B cell (primary cell): Measurements from ENCODE around the gene DCST2. TPM values are rescaled to one million over a fixed set of nuclear protein-coding genes. Genes with fewer than 3 reads are reported as not detected.

ENCODE experiments used
- ATAC-seq: fragments of 200-7000 bp; cut with Tn5 transposase; one replicate; pipeline ENCODE4 v1.10.0; 2021; ENCODE audit warnings: low read depth, mild to moderate bottlenecking, moderate number of reproducible peaks, moderate library complexity
- CTCF ChIA-PET: fragments of 350-600 bp; sonication (Branson Sonifier 250); formaldehyde crosslinking; loops from one replicate; lab custom pipeline; 2021; ENCODE audit warnings: antibody characterized with exemption, inconsistent platforms; lab: Charles Lee
- POLR2A ChIA-PET: fragments of 350-600 bp; sonication (Branson Sonifier 250); formaldehyde crosslinking; loops from one replicate; lab custom pipeline; 2021; ENCODE audit warnings: antibody characterized with exemption; lab: Charles Lee
- DNase-seq: peaks from one replicate; pipeline ENCODE4 v3.0.0; 2013
- H2AFZ ChIP-seq: 2 replicates; pipeline ENCODE4 v1.6.1; 2012; ENCODE audit warnings: mild to moderate bottlenecking, low read depth, low read length; ENCODE audit not compliant: insufficient read depth, poor library complexity, severe bottlenecking
- H3K27ac ChIP-seq, 2 donors: 1 replicate in 1 of 2; 2 replicates in 1 of 2; pipeline ENCODE4 v1.5.1; 2012 to 2013; ENCODE audit warnings: low read length in 2 of 2, mild to moderate bottlenecking in 2 of 2, moderate library complexity in 1 of 2
- H3K27me3 ChIP-seq, 4 experiments: fragments of 200-600 bp in 1 of 4; sonication (generic) in 1 of 4; replicated peaks in 1 of 4; 1 replicate in 2 of 4; 2 replicates in 2 of 4; pipeline versions ENCODE4 v1.6.1 to v1.7.0; 2013 to 2016; ENCODE audit warnings: low read length in 3 of 4, mild to moderate bottlenecking in 2 of 4, mixed read lengths in 1 of 4, moderate library complexity in 1 of 4; ENCODE audit not compliant: insufficient read depth in 4 of 4, control insufficient read depth in 3 of 4; ENCODE audit errors: control extremely low read depth in 1 of 4
- H3K36me3 ChIP-seq, 2 experiments: replicated peaks in 1 of 2; 1 replicate in 1 of 2; 2 replicates in 1 of 2; pipeline versions ENCODE4 v1.6.1 to v1.7.1; 2013; ENCODE audit warnings: low read length in 1 of 2; ENCODE audit not compliant: insufficient read depth in 2 of 2, control insufficient read depth in 1 of 2; ENCODE audit errors: control extremely low read depth in 1 of 2, extremely low read depth in 1 of 2
- H3K4me1 ChIP-seq, 2 donors: fragments of 200-600 bp in 1 of 2; sonication (generic) in 1 of 2; 1 replicate in 1 of 2; 2 replicates in 1 of 2; pipeline versions ENCODE4 v1.5.1 to v1.6.1; 2013 to 2017; ENCODE audit warnings: low read length in 2 of 2; ENCODE audit not compliant: control insufficient read depth in 2 of 2, insufficient read depth in 2 of 2
- H3K4me2 ChIP-seq: replicated peaks from 2 replicates; pipeline ENCODE3; 2012; ENCODE audit warnings: mild to moderate bottlenecking, low read depth, low read length; ENCODE audit not compliant: poor library complexity, severe bottlenecking
- H3K4me3 ChIP-seq, 5 experiments: fragments of 200-600 bp in 1 of 5; sonication (generic) in 1 of 5; 1 replicate in 3 of 5; 2 replicates in 2 of 5; pipeline versions ENCODE4 v1.5.1 to v1.7.0; 2011 to 2016; ENCODE audit warnings: low read length in 4 of 5, mild to moderate bottlenecking in 4 of 5, low read depth in 2 of 5, control low read depth in 1 of 5, moderate library complexity in 1 of 5; ENCODE audit not compliant: insufficient read depth in 1 of 5; ENCODE audit errors: control extremely low read depth in 1 of 5, extremely low read depth in 1 of 5
- H3K79me2 ChIP-seq: fragments of 200-600 bp; sonication (generic); one replicate; pipeline ENCODE4 v1.6.0; 2016; ENCODE audit warnings: low read length; ENCODE audit not compliant: control insufficient read depth, insufficient read depth
- H3K9ac ChIP-seq: fragments of 200-600 bp; sonication (generic); 2 replicates; pipeline ENCODE4 v1.6.1; 2017; ENCODE audit warnings: mild to moderate bottlenecking, low read length, moderate library complexity
- H3K9me3 ChIP-seq, 3 donors: one replicate each; pipeline versions ENCODE4 v1.6.1 to v1.7.1; 2013; ENCODE audit warnings: low read length in 2 of 3; ENCODE audit not compliant: control insufficient read depth in 2 of 3, insufficient read depth in 1 of 3; ENCODE audit errors: control extremely low read depth in 1 of 3
- H4K20me1 ChIP-seq: 2 replicates; pipeline ENCODE4 v1.6.0; 2012; ENCODE audit warnings: mild to moderate bottlenecking, low read length; ENCODE audit not compliant: insufficient read depth, control insufficient read depth, poor library complexity, severe bottlenecking
- H3K27ac Mint-ChIP-seq: one replicate; pipeline ENCODE4 v1.8.0; 2021; ENCODE audit warnings: mixed read lengths
- H3K27me3 Mint-ChIP-seq: one replicate; pipeline ENCODE4 v1.8.0; 2021; ENCODE audit warnings: mixed read lengths
- H3K4me1 Mint-ChIP-seq: one replicate; pipeline ENCODE4 v1.8.0; 2021; ENCODE audit warnings: mixed read lengths
- H3K4me3 Mint-ChIP-seq: one replicate; pipeline ENCODE4 v1.8.0; 2021; ENCODE audit warnings: mixed read lengths
- H3K9me3 Mint-ChIP-seq: one replicate; pipeline ENCODE4 v1.8.0; 2022; ENCODE audit warnings: mixed read lengths; ENCODE audit not compliant: insufficient read depth
- CTCF ChIP-seq: fragments of 200-600 bp; IDR thresholded peaks from one replicate; pipeline ENCODE4 v1.8.0; 2022; ENCODE audit warnings: antibody characterized with exemption, mild to moderate bottlenecking
- EZH2 ChIP-seq: IDR thresholded peaks from 2 replicates; pipeline ENCODE4 v1.6.1; 2012; ENCODE audit warnings: borderline replicate concordance, low read depth, mild to moderate bottlenecking, moderate library complexity, low read length; ENCODE audit not compliant: insufficient read depth, poor library complexity, severe bottlenecking
- WGBS: methylation state at CpG from one replicate; pipeline ENCODE4 v1.1.5; 2013; ENCODE audit warnings: missing lambda C conversion rate; ENCODE audit not compliant: insufficient coverage; 5-methylcytosine and 5-hydroxymethylcytosine counted together
- intact Hi-C: fragments of 100-400 bp; cut with micrococcal nuclease; formaldehyde crosslinking; loops from one replicate; pipeline ENCODE4 v1.10.0; 2022
- polyA plus RNA-seq: library from polyadenylated mRNA; depleted of rRNA; stranded (reverse); fragments of >200 nt; gene quantifications from 2 replicates; pipeline ENCODE4 v1.2.3, GENCODE V29; 2012
- total RNA-seq, 2 donors: library from RNA; stranded (reverse); fragments of 120-200 nt in 1 of 2; gene quantifications; 1 replicate in 1 of 2; 2 replicates in 1 of 2; pipeline versions ENCODE4 v1.2.3 to v1.2.4, GENCODE V29; 2013 to 2022

DCST2 gene
- total and polyA plus RNA-seq, 2 donors (not counting 1 experiment from before 2014, with no cell fraction given) = 0.89 to 5.4 TPM

GRCh38 chr1:154970631-154971340, 62.8 kb downstream of the DCST2 start, which contains the start of gene SHC1:
SHC1 (minus strand) TSS chr1:154970747; CDS start chr1:154970526, 221 bp downstream.
- Mint-ChIP-seq H3K4me1 (peaks cover 27% of the 10 kb centered on the region), H3K9me3 (no peaks in the 10 kb centered on the region), H3K27ac (peak within 1 kb of the TSS; percentile 54), H3K27me3 (no peaks in the 10 kb centered on the region), H3K4me3 (peak within 1 kb of the TSS; percentile 24)
- ATAC-seq = no peak
- Histone ChIP-seq H3K4me2 (no peak within 1 kb of the TSS), H4K20me1 (peaks cover 39% of the 10 kb centered on the region), H2AFZ (no peak within 1 kb of the TSS), H3K27ac (peak within 1 kb of the TSS in 1 of 2 donors; percentile 14), H3K9ac (no peak within 1 kb of the TSS), H3K36me3 (peaks cover 0 to 45% of the 10 kb centered on the region in 2 experiments), H3K4me1 (peaks cover 13 to 33% of the 10 kb centered on the region in 2 donors), H3K27me3 (no peaks in the 10 kb centered on the region), H3K79me2 (peaks cover 71% of the 10 kb centered on the region), H3K4me3 (no peak within 1 kb of the TSS), H3K9me3 (no peaks in the 10 kb centered on the region)
- ChIA-PET POLR2A (interaction anchor here (1.2 kb wide), 1 partner anchor 15 kb away, joined by 6 read pairs; the partner anchor contains the start of gene PBXIP1), CTCF (interaction anchor here (0.9 to 8.7 kb wide), 6 partner anchors 8 to 47 kb away, joined by 3 to 110 read pairs (median 4); partner anchors contain the start of genes PMVK and PYGO2)
- no peak for DNase-seq
- WGBS = 64% methylated on average over 3 of the region's 15 CpGs
- TF ChIP-seq CTCF (no peak), EZH2 (no peak)
- intact Hi-C loops = loop anchor here (5.0 kb wide), 1 partner anchor 202 kb away; the partner anchor contains the start of genes KRTCAP2 and TRIM46
